ENCODE measurements around the gene TTBK2. TPM values are rescaled to one million over a fixed set of nuclear protein-coding genes. Genes with fewer than 3 reads are reported as not detected.
A peak's percentile ranks its signal among the peaks of the same experiment; 100 is the strongest.

Gene TTBK2
- polyA plus RNA-seq, 1 of the 3 experiments (the other 2 are of a cell fraction), result 4.5 TPM

DNA sequence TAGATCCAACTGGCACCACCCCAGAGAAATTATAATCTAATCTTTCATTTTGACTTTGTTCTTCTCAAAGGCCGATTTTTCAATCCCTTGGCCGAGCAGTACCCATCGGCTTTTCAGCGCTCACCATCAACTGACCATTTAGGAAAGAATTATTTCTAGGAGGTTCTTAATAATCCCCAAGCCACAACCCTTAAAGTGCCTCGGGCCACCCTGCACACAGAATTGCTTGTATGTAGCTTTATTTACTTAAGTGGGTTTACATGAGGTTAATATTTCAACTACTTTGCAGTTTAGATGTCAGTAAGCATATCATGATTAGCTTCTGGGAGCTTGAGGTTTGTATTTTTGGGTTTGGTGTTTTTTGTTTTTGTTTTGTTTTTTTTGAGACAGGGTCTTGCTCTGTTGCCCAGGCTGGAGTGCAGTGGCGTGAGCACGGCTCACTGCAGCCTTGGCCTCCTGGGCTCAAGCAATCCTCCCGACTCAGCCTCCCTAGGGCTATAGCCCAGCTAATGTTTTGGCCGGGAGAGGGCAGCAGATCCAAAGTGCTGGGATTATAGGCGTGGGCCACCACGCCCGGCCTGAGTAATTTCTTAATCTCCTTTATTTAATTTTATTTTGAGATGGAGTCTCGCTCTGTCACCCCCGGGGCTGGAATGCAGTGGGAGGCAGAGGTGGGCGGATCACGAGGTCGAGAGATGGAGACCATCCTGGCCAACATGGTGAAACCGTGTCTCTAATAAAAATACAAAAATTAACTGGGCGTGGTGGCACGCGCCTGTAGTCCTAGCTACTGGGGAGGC is 182.8 kb downstream of the TTBK2 start:
- Histone ChIP-seq H3K9me3 (no peaks in the 10 kb centered on the region), H3K4me3 (ENCODE audit: low read depth in 2 of 2, low read length in 1 of 2) (peak overlapping the region; percentile 88 to 89), H3K36me3 (replicated peaks in 1 of 2; ENCODE audit: control insufficient read depth in 1 of 2, insufficient read depth in 2 of 2, low read length in 1 of 2) (peaks cover 13 to 15% of the 10 kb centered on the region in 2 experiments), H3K27me3 (ENCODE audit: insufficient read depth) (no peaks in the 10 kb centered on the region), H2AFZ (ENCODE audit: low read depth) (peak overlapping the region; percentile 91; the same call in 1 of the 2 replicates), H3F3A (replicated peaks; ENCODE audit: insufficient read depth) (peaks cover 15% of the 10 kb centered on the region), H3K4me1 (ENCODE audit: control insufficient read depth in 1 of 2, insufficient read depth in 2 of 2, low read depth in 1 of 2, low read length in 1 of 2) (peaks cover 0 to 35% of the 10 kb centered on the region in 2 experiments; a peak in 3 of 4 replicates), H3K9me2 (no peaks in the 10 kb centered on the region), H4K20me1 (ENCODE audit: insufficient read depth) (no peaks in the 10 kb centered on the region), H3K79me2 (ENCODE audit: insufficient read depth) (peaks cover 27% of the 10 kb centered on the region), H3K27ac (ENCODE audit: low read depth in 2 of 2, low read length in 1 of 2) (peak overlapping the region; percentile 78 to 86), H3K4me2 (peak overlapping the region; percentile 97), H3K9ac (peak overlapping the region; percentile 91)
- TF ChIP-seq EP300 (IDR thresholded peaks at IDR 0.05; ENCODE audit: borderline replicate concordance in 1 of 2, low read depth in 1 of 2, low read length in 1 of 2) (no peak), RFX5 (IDR thresholded peaks at IDR 0.05; ENCODE audit: low read length) (no peak), GABPA (IDR thresholded peaks at IDR 0.05; ENCODE audit: low read depth) (no peak), TCF12 (IDR thresholded peaks at IDR 0.05) (no peak), SMC3 (IDR thresholded peaks at IDR 0.05; ENCODE audit: low read depth, low read length) (peak; percentile 7; the same call in 1 of the 2 replicates), FOXM1 (IDR thresholded peaks at IDR 0.05; ENCODE audit: low read depth) (no peak), CHD2 (IDR thresholded peaks at IDR 0.05; ENCODE audit: low read length, partially characterized antibody) (no peak), GATA2 (CRISPR knock-in tag; IDR thresholded peaks at IDR 0.05) (no peak), ELF1 (IDR thresholded peaks at IDR 0.05) (no peak), TAF1 (IDR thresholded peaks at IDR 0.05; ENCODE audit: borderline replicate concordance, low read depth, low read length) (no peak), SIN3A (IDR thresholded peaks at IDR 0.05; ENCODE audit: borderline replicate concordance, low read depth, low read length) (no peak), FOXJ3 (CRISPR knock-in tag; IDR thresholded peaks at IDR 0.05) (no peak), TEAD4 (IDR thresholded peaks at IDR 0.05; ENCODE audit: borderline replicate concordance, insufficient read depth) (no peak), MXI1 (IDR thresholded peaks at IDR 0.05; ENCODE audit: low read depth, low read length) (no peak), JUND (IDR thresholded peaks at IDR 0.05) (no peak), EZH2phosphoT487 (IDR thresholded peaks at IDR 0.05; ENCODE audit: borderline replicate concordance, low read depth) (no peak), RAD21 (IDR thresholded peaks at IDR 0.05; ENCODE audit: low read length) (peak; percentile 38)
- TF ChIP-seq, protein P1, sequence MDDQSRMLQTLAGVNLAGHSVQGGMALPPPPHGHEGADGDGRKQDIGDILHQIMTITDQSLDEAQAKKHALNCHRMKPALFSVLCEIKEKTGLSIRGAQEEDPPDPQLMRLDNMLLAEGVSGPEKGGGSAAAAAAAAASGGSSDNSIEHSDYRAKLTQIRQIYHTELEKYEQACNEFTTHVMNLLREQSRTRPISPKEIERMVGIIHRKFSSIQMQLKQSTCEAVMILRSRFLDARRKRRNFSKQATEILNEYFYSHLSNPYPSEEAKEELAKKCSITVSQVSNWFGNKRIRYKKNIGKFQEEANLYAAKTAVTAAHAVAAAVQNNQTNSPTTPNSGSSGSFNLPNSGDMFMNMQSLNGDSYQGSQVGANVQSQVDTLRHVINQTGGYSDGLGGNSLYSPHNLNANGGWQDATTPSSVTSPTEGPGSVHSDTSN (IDR thresholded peaks at IDR 0.05), result no peak
- TF ChIP-seq, protein P2, sequence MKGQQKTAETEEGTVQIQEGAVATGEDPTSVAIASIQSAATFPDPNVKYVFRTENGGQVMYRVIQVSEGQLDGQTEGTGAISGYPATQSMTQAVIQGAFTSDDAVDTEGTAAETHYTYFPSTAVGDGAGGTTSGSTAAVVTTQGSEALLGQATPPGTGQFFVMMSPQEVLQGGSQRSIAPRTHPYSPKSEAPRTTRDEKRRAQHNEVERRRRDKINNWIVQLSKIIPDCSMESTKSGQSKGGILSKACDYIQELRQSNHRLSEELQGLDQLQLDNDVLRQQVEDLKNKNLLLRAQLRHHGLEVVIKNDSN (IDR thresholded peaks at IDR 0.05; ENCODE audit: borderline replicate concordance, low read depth), result no peak
- TF ChIP-seq, protein P3, sequence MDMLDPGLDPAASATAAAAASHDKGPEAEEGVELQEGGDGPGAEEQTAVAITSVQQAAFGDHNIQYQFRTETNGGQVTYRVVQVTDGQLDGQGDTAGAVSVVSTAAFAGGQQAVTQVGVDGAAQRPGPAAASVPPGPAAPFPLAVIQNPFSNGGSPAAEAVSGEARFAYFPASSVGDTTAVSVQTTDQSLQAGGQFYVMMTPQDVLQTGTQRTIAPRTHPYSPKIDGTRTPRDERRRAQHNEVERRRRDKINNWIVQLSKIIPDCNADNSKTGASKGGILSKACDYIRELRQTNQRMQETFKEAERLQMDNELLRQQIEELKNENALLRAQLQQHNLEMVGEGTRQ (IDR thresholded peaks at IDR 0.05; ENCODE audit: borderline replicate concordance, low read depth, low read length), result no peak
- TF ChIP-seq, protein P4, sequence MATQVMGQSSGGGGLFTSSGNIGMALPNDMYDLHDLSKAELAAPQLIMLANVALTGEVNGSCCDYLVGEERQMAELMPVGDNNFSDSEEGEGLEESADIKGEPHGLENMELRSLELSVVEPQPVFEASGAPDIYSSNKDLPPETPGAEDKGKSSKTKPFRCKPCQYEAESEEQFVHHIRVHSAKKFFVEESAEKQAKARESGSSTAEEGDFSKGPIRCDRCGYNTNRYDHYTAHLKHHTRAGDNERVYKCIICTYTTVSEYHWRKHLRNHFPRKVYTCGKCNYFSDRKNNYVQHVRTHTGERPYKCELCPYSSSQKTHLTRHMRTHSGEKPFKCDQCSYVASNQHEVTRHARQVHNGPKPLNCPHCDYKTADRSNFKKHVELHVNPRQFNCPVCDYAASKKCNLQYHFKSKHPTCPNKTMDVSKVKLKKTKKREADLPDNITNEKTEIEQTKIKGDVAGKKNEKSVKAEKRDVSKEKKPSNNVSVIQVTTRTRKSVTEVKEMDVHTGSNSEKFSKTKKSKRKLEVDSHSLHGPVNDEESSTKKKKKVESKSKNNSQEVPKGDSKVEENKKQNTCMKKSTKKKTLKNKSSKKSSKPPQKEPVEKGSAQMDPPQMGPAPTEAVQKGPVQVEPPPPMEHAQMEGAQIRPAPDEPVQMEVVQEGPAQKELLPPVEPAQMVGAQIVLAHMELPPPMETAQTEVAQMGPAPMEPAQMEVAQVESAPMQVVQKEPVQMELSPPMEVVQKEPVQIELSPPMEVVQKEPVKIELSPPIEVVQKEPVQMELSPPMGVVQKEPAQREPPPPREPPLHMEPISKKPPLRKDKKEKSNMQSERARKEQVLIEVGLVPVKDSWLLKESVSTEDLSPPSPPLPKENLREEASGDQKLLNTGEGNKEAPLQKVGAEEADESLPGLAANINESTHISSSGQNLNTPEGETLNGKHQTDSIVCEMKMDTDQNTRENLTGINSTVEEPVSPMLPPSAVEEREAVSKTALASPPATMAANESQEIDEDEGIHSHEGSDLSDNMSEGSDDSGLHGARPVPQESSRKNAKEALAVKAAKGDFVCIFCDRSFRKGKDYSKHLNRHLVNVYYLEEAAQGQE (IDR thresholded peaks at IDR 0.05; ENCODE audit: low read depth, low read length), result no peak
- TF ChIP-seq, protein P5, sequence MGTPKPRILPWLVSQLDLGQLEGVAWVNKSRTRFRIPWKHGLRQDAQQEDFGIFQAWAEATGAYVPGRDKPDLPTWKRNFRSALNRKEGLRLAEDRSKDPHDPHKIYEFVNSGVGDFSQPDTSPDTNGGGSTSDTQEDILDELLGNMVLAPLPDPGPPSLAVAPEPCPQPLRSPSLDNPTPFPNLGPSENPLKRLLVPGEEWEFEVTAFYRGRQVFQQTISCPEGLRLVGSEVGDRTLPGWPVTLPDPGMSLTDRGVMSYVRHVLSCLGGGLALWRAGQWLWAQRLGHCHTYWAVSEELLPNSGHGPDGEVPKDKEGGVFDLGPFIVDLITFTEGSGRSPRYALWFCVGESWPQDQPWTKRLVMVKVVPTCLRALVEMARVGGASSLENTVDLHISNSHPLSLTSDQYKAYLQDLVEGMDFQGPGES (IDR thresholded peaks at IDR 0.05; ENCODE audit: low read depth, low read length), result no peak
- TF ChIP-seq, protein P6, sequence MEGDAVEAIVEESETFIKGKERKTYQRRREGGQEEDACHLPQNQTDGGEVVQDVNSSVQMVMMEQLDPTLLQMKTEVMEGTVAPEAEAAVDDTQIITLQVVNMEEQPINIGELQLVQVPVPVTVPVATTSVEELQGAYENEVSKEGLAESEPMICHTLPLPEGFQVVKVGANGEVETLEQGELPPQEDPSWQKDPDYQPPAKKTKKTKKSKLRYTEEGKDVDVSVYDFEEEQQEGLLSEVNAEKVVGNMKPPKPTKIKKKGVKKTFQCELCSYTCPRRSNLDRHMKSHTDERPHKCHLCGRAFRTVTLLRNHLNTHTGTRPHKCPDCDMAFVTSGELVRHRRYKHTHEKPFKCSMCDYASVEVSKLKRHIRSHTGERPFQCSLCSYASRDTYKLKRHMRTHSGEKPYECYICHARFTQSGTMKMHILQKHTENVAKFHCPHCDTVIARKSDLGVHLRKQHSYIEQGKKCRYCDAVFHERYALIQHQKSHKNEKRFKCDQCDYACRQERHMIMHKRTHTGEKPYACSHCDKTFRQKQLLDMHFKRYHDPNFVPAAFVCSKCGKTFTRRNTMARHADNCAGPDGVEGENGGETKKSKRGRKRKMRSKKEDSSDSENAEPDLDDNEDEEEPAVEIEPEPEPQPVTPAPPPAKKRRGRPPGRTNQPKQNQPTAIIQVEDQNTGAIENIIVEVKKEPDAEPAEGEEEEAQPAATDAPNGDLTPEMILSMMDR (IDR thresholded peaks at IDR 0.05), result peak; percentile 59
- ChIA-PET CTCF (interaction anchor here (0.6 to 4.3 kb wide), 6 partner anchors 9 to 189 kb away, joined by 3 to 20 read pairs (median 3); no protein-coding TSS in a partner anchor), POLR2A (no interaction called here)
- no peak for DNase-seq
- WGBS (ENCODE audit: low lambda C conversion rate), result 84% methylated on average over 21 of the region's 21 CpGs

Measured in SK-N-SH (cell line).